Measurements from ENCODE around the gene BCL2L14. TPM values are rescaled to one million over a fixed set of nuclear protein-coding genes. Genes with fewer than 3 reads are reported as not detected.

BCL2L14 gene
- total and polyA plus RNA-seq, 2 of the 13 experiments (the other 11 are each of a cell fraction or from before 2014, with no cell fraction given) = 0.11 TPM; not detected in 1

GRCh38 chr12:12072064-12072760 is 1.5 kb downstream of the BCL2L14 start:
- no peak for FAIRE-seq
- Histone ChIP-seq H3K27me3 (ENCODE audit: control insufficient read depth in 1 of 2, insufficient read depth in 2 of 2, low read length in 2 of 2) (peaks cover 5 to 21% of the 10 kb centered on the region in 2 experiments; a peak in 3 of 5 replicates), H3K27ac (ENCODE audit: extremely low read length, insufficient read depth, low read length) (no peak overlapping the region), H3K79me2 (ENCODE audit: insufficient read depth, low read length) (no peaks in the 10 kb centered on the region), H3K4me2 (ENCODE audit: low read depth, low read length) (peak overlapping the region; percentile 88), H3K4me1 (ENCODE audit: insufficient read depth, low read length) (peaks cover 40% of the 10 kb centered on the region), H2AFZ (ENCODE audit: low read length) (no peak overlapping the region), H3K4me3 (replicated peaks in 1 of 3; ENCODE audit: insufficient read depth in 1 of 3, low read depth in 2 of 3, low read length in 3 of 3) (peak overlapping the region; percentile 46 to 74 (median 49); a peak in 5 of 6 replicates), H3K9me3 (ENCODE audit: low read length) (no peaks in the 10 kb centered on the region), H3K36me3 (replicated peaks in 1 of 2; ENCODE audit: control insufficient read depth in 1 of 2, insufficient read depth in 2 of 2, low read length in 2 of 2) (no peaks in the 10 kb centered on the region), H4K20me1 (ENCODE audit: insufficient read depth, low read length) (no peaks in the 10 kb centered on the region), H3K9ac (ENCODE audit: insufficient read depth, low read depth, low read length) (peak overlapping the region; percentile 31; the same call in 1 of the 2 replicates)
- peak; percentile 76 for ATAC-seq
- intact Hi-C loops (cut with micrococcal nuclease; ENCODE audit: unreplicated experiment) = no loop called here
- WGBS (ENCODE audit: low lambda C conversion rate) = 4% methylated on average over 5 of the region's 21 CpGs
- CTCF ChIA-PET (ENCODE audit: low intra/inter-chr PET ratio, low total read pairs) = no interaction called here
- in situ Hi-C loops (cut with HindIII; ENCODE audit: extremely low pct_ligation_motif_present, low pct_unique_long_range_greater_than_20kb) = no loop called here
- BruUV-seq (replicated peaks) = no TSS peak
- peak; percentile 38 for DNase-seq (ENCODE audit: low spot score)
- POLR2A ChIA-PET = interaction anchor here (1.2 kb wide), 1 partner anchor 10 kb away, joined by 4 read pairs; no protein-coding TSS in a partner anchor
- TF ChIP-seq SP2 (CRISPR knock-in tag; IDR thresholded peaks at IDR 0.05) = no peak
- TF ChIP-seq HNRNPLL (IDR thresholded peaks at IDR 0.05; ENCODE audit: low read depth, low read length, poor library complexity, severe bottlenecking) = no peak
- no peak for TF ChIP-seq PRPF4 (IDR thresholded peaks at IDR 0.05; ENCODE audit: low read depth, low read length, poor library complexity, severe bottlenecking)
- no peak for TF ChIP-seq SP140L (CRISPR knock-in tag; IDR thresholded peaks at IDR 0.05; ENCODE audit: borderline replicate concordance)
- no peak for TF ChIP-seq RORA (CRISPR knock-in tag; IDR thresholded peaks at IDR 0.05)
- TF ChIP-seq STAG1 (CRISPR knock-in tag; IDR thresholded peaks at IDR 0.05) = peak; percentile 26; the same call in 1 of the 2 replicates
- TF ChIP-seq ZNF251 (CRISPR knock-in tag; IDR thresholded peaks at IDR 0.05) = no peak
- no peak for TF ChIP-seq ZNF740 (CRISPR knock-in tag; IDR thresholded peaks at IDR 0.05)
- no peak for TF ChIP-seq RERE (CRISPR knock-in tag; IDR thresholded peaks at IDR 0.05; ENCODE audit: low read depth)
- TF ChIP-seq SSRP1 (CRISPR knock-in tag; IDR thresholded peaks at IDR 0.05) = no peak
- TF ChIP-seq TOE1 (CRISPR knock-in tag; IDR thresholded peaks at IDR 0.05) = no peak
- TF ChIP-seq HNRNPL (IDR thresholded peaks at IDR 0.05; ENCODE audit: low read depth, low read length) = no peak
- no peak for TF ChIP-seq NR2F1 (CRISPR knock-in tag; IDR thresholded peaks at IDR 0.05)
- TF ChIP-seq ZNF446 (CRISPR knock-in tag; IDR thresholded peaks at IDR 0.05) = no peak
- no peak for TF ChIP-seq TCF7L2 (IDR thresholded peaks at IDR 0.05; ENCODE audit: low read depth, low read length)
- TF ChIP-seq SOX6 (IDR thresholded peaks at IDR 0.05) = no peak
- no peak for TF ChIP-seq SOX6 (CRISPR knock-in tag; IDR thresholded peaks at IDR 0.05)
- no peak for TF ChIP-seq ZSCAN9 (CRISPR knock-in tag; IDR thresholded peaks at IDR 0.05; ENCODE audit: borderline replicate concordance)
- TF ChIP-seq ZNF850 (CRISPR knock-in tag; conservative IDR thresholded peaks at IDR 0.05) = no peak
- TF ChIP-seq KLF16 (CRISPR knock-in tag; IDR thresholded peaks at IDR 0.05) = no peak
- TF ChIP-seq ZSCAN20 (CRISPR knock-in tag; IDR thresholded peaks at IDR 0.05; ENCODE audit: borderline replicate concordance) = no peak
